Hepatocyte (in vitro differentiated cells): Measurements from ENCODE around the gene HS3ST4.

ENCODE experiments used
- CTCF ChIP-seq: fragments of 200-600 bp; sonication (generic); IDR thresholded peaks from 2 replicates; pipeline ENCODE4 v1.5.1; 2016; ENCODE audit warnings: antibody characterized with exemption, mild to moderate bottlenecking; ENCODE audit not compliant: poor library complexity
- EZH2 ChIP-seq: fragments of 200-600 bp; sonication (generic); IDR thresholded peaks from 2 replicates; pipeline ENCODE4 v1.6.1; 2016; ENCODE audit warnings: antibody characterized with exemption, mild to moderate bottlenecking, borderline replicate concordance

DNA sequence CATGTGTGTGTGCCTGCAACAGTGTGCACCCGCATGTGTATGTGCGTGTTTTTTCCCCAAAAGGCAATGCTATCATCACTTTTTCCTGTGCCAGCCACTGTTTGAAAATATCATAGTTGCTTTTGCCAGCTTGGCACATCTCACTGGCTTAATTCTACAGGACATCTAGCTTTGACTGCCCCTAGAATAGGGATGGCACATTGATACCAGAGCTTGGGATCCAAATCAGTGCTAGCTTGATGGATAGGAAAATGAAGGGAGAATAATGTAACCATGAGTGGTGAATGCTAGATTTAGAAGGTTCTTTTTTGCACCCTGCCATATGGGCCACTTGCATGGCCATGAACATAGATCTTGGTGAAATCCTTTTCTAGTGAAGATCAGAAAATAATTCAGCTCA lies 72.7 kb downstream of the HS3ST4 start:
- TF ChIP-seq CTCF (no peak), EZH2 (no peak)
